Neuronal stem cell (in vitro differentiated cells): ENCODE results near the gene MYF6.

Experiments
- DNase-seq: peaks from one replicate; pipeline ENCODE4 v3.0.0-alpha.2; 2013; ENCODE audit warnings: low spot score
- H2AFZ ChIP-seq: one replicate; pipeline ENCODE4 v1.6.1; 2013; ENCODE audit warnings: mild to moderate bottlenecking, low read length, inconsistent platforms
- H2AK5ac ChIP-seq: 2 replicates; pipeline ENCODE4 v1.6.1; 2013; ENCODE audit warnings: low read depth, mild to moderate bottlenecking, inconsistent platforms, low read length, moderate library complexity, mixed read lengths
- H2BK120ac ChIP-seq: 2 replicates; pipeline ENCODE4 v1.6.1; 2013; ENCODE audit warnings: low read depth, mild to moderate bottlenecking, inconsistent platforms, low read length, moderate library complexity, mixed read lengths
- H2BK12ac ChIP-seq: one replicate; pipeline ENCODE4 v1.6.1; 2013; ENCODE audit warnings: low read length, inconsistent platforms
- H2BK15ac ChIP-seq: 2 replicates; pipeline ENCODE4 v1.6.1; 2013; ENCODE audit warnings: mild to moderate bottlenecking, low read length, inconsistent platforms, mixed read lengths
- H2BK5ac ChIP-seq: one replicate; pipeline ENCODE4 v1.6.1; 2013; ENCODE audit warnings: inconsistent platforms, mild to moderate bottlenecking, low read length, moderate library complexity
- H3K14ac ChIP-seq: one replicate; pipeline ENCODE4 v1.6.1; 2013; ENCODE audit warnings: low read length, inconsistent platforms
- H3K18ac ChIP-seq: 2 replicates; pipeline ENCODE4 v1.6.1; 2013; ENCODE audit warnings: low read length, inconsistent platforms
- H3K23ac ChIP-seq: 2 replicates; pipeline ENCODE4 v1.6.1; 2013; ENCODE audit warnings: low read depth, mild to moderate bottlenecking, mixed read lengths, low read length, inconsistent platforms; ENCODE audit not compliant: poor library complexity
- H3K27ac ChIP-seq: replicated peaks from 3 replicates; pipeline ENCODE4 v1.5.1; 2013; ENCODE audit warnings: low read length, inconsistent platforms
- H3K27me3 ChIP-seq, 3 experiments: 2 replicates each; pipeline ENCODE4 v1.6.1; 2013; ENCODE audit warnings: low read length in 3 of 3, mild to moderate bottlenecking in 2 of 3, inconsistent platforms in 1 of 3, low read depth in 1 of 3, mixed read lengths in 1 of 3, moderate library complexity in 1 of 3; ENCODE audit not compliant: control insufficient read depth in 3 of 3, insufficient read depth in 3 of 3
- H3K36me3 ChIP-seq, 2 donors: replicated peaks in 1 of 2; 2 replicates each; pipeline ENCODE4 v1.6.1; 2013; ENCODE audit warnings: low read length in 2 of 2; ENCODE audit not compliant: control insufficient read depth in 2 of 2, insufficient read depth in 2 of 2
- H3K4ac ChIP-seq: 2 replicates; pipeline ENCODE4 v1.6.1; 2013; ENCODE audit warnings: inconsistent platforms, mild to moderate bottlenecking, low read length, moderate library complexity
- H3K4me1 ChIP-seq, 2 donors: 1 replicate in 1 of 2; 2 replicates in 1 of 2; pipeline ENCODE4 v1.6.1; 2013; ENCODE audit warnings: low read length in 2 of 2, low read depth in 1 of 2; ENCODE audit not compliant: control insufficient read depth in 2 of 2, insufficient read depth in 1 of 2
- H3K4me2 ChIP-seq: one replicate; pipeline ENCODE4 v1.6.1; 2013; ENCODE audit warnings: mild to moderate bottlenecking, low read length, inconsistent platforms; ENCODE audit not compliant: insufficient read depth, poor library complexity, severe bottlenecking
- H3K4me3 ChIP-seq, 2 donors: 2 replicates each; pipeline ENCODE4 v1.5.1; 2013; ENCODE audit warnings: low read length in 2 of 2, mild to moderate bottlenecking in 2 of 2, inconsistent platforms in 1 of 2, moderate library complexity in 1 of 2
- H3K79me1 ChIP-seq: one replicate; pipeline ENCODE4 v1.6.1; 2013; ENCODE audit warnings: low read depth, mild to moderate bottlenecking, inconsistent platforms, low read length, moderate library complexity
- H3K9ac ChIP-seq: one replicate; pipeline ENCODE4 v1.6.1; 2013; ENCODE audit warnings: mild to moderate bottlenecking, low read depth, low read length, inconsistent platforms; ENCODE audit not compliant: poor library complexity
- H3K9me3 ChIP-seq, 2 donors: replicated peaks in 1 of 2; 2 replicates each; pipeline versions ENCODE3 to v1.6.1; 2013; ENCODE audit warnings: low read length in 2 of 2, mild to moderate bottlenecking in 2 of 2, inconsistent platforms in 1 of 2, low read depth in 1 of 2, mixed read lengths in 1 of 2, moderate library complexity in 1 of 2; ENCODE audit not compliant: control insufficient read depth in 2 of 2, insufficient read depth in 1 of 2
- H4K8ac ChIP-seq: one replicate; pipeline ENCODE4 v1.6.1; 2013; ENCODE audit warnings: low read depth, mild to moderate bottlenecking, inconsistent platforms, low read length, moderate library complexity
- H4K91ac ChIP-seq: one replicate; pipeline ENCODE4 v1.6.1; 2013; ENCODE audit warnings: low read length, low read depth, mild to moderate bottlenecking, inconsistent platforms; ENCODE audit not compliant: poor library complexity
- WGBS, 2 donors: extraction: QIAGEN DNeasy Blood & Tissue Kit; methylation state at CpG; one replicate each; pipeline ENCODE4 v1.1.7; 2013; ENCODE audit warnings: missing lambda C conversion rate in 2 of 2, mixed read lengths in 1 of 2; ENCODE audit not compliant: insufficient read length in 2 of 2, insufficient replicate concordance in 1 of 2; ENCODE audit errors: extremely low coverage in 2 of 2; 5-methylcytosine and 5-hydroxymethylcytosine counted together

MYF6 gene

DNA sequence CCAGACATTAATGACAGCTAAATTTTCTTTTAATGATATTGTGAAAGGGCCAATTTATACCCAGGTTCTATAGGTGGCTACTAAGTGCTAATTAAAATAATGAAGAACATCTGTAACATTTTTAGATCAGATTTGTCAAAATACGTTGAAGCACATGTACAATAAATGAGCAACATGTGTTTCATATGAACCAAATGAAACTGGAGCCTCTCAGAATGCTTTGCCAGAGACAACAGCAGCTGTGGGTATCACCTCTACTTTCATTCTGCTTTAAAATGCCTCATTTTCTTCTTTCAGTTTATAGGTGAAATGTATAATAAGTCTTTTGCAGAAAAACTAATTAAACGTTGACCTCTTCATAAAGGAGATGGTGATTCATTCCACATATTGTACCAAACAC, 26.1 kb upstream of the MYF6 start:
- Histone ChIP-seq H3K23ac (no peak overlapping the region), H3K27ac (no peak overlapping the region), H2BK120ac (no peak overlapping the region), H4K91ac (no peak overlapping the region), H2BK15ac (no peak overlapping the region), H4K8ac (no peak overlapping the region), H3K14ac (no peak overlapping the region), H3K4me3 (no peak overlapping the region), H2AFZ (no peak overlapping the region), H3K9me3 (no peaks in the 10 kb centered on the region), H2BK12ac (no peak overlapping the region), H3K79me1 (no peaks in the 10 kb centered on the region), H3K36me3 (no peaks in the 10 kb centered on the region), H3K4me1 (no peaks in the 10 kb centered on the region), H3K27me3 (no peaks in the 10 kb centered on the region), H2AK5ac (no peak overlapping the region), H3K4me2 (no peak overlapping the region), H3K4ac (no peak overlapping the region), H2BK5ac (no peak overlapping the region), H3K9ac (no peak overlapping the region), H3K18ac (no peak overlapping the region)
- no peak for DNase-seq
- WGBS, 2 donors = no CpG with 5 or more reads among the region's 2 CpGs

DNA sequence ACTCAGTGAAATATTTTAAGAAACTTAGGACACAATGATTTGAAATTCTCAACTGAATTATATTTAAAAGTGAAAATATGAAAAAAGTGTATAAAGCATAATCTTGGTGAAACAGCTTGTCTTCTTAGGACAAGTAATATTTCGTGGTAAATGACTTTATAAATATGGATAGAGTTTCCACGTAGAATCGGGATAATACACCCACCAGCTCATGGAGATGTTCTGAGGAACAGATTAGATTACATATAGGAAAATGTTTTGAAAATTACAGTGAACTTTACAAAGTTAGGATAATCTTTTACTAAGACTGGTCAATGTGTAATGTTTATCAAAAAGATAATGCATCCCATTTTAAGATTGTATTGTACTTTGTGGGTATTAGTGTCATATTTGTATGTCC, 25.6 kb upstream of the MYF6 start:
- Histone ChIP-seq H3K4me1 (no peaks in the 10 kb centered on the region), H2BK12ac (no peak overlapping the region), H3K18ac (no peak overlapping the region), H3K4me3 (no peak overlapping the region), H3K79me1 (no peaks in the 10 kb centered on the region), H3K4ac (no peak overlapping the region), H2BK15ac (no peak overlapping the region), H4K8ac (no peak overlapping the region), H3K23ac (no peak overlapping the region), H3K9me3 (no peaks in the 10 kb centered on the region), H2BK120ac (no peak overlapping the region), H3K14ac (no peak overlapping the region), H3K27ac (no peak overlapping the region), H3K36me3 (no peaks in the 10 kb centered on the region), H3K4me2 (no peak overlapping the region), H2BK5ac (no peak overlapping the region), H2AFZ (no peak overlapping the region), H4K91ac (no peak overlapping the region), H3K9ac (no peak overlapping the region), H3K27me3 (no peaks in the 10 kb centered on the region), H2AK5ac (no peak overlapping the region)
- no CpG with 5 or more reads among the region's 3 CpGs for WGBS, 2 donors
- DNase-seq = no peak

DNA sequence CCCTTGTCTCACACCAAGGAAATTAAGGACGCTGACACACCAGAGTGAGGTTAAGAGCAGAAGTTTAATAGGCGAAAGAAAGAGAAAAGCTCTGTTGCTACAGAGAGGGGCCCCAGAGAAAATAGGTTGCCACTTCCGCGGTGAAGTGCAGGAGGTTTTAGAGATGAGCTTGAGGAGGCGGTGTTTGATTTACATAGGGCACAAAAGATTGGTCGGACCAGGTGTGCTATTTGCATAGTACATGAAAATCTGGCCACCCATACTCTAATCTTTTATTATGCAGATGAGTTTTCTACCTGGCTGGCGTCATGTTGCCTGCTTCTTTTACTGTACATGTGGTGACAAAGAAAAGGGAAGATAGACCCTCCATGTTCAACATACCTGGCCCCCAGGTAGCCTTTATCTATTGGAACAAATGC, 23.3 kb upstream of the MYF6 start:
- Histone ChIP-seq H2AK5ac (no peak overlapping the region), H3K9me3 (no peaks in the 10 kb centered on the region), H4K91ac (no peak overlapping the region), H3K4me1 (no peaks in the 10 kb centered on the region), H3K14ac (no peak overlapping the region), H3K36me3 (no peaks in the 10 kb centered on the region), H3K27me3 (no peaks in the 10 kb centered on the region), H2BK120ac (no peak overlapping the region), H3K4me2 (no peak overlapping the region), H2AFZ (no peak overlapping the region), H3K4ac (no peak overlapping the region), H3K79me1 (no peaks in the 10 kb centered on the region), H2BK15ac (no peak overlapping the region), H4K8ac (no peak overlapping the region), H2BK12ac (no peak overlapping the region), H3K23ac (no peak overlapping the region), H2BK5ac (no peak overlapping the region), H3K4me3 (no peak overlapping the region), H3K9ac (no peak overlapping the region), H3K18ac (no peak overlapping the region), H3K27ac (no peak overlapping the region)
- WGBS, 2 donors = no CpG with 5 or more reads among the region's 7 CpGs
- DNase-seq = no peak

DNA sequence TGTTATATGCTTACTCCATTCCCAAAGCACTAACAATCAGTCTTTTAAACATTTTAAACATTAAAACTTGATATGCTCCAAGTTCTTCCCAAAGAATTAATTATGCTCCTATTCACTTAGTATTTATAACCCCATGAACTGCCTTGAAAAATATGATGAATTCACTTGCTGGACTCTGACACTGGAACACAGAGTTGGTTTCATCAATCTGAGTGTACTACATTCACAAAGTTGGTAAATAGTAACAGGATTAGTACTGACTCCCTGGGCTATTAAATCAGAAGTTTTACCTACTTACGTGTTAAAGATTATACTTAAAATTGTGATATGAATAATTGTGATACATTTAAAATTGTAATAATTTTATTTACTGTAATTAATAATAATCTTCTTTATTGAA, 17.3 kb upstream of the MYF6 start:
- H3K4ac ChIP-seq = no peak overlapping the region
- H2BK120ac ChIP-seq = no peak overlapping the region
- no CpG with 5 or more reads among the region's 1 CpG for WGBS, 2 donors
- H3K4me1 ChIP-seq = no peaks in the 10 kb centered on the region
- H3K18ac ChIP-seq = no peak overlapping the region
- no peak overlapping the region for H3K4me2 ChIP-seq
- no peak overlapping the region for H2BK12ac ChIP-seq
- H3K27ac ChIP-seq = no peak overlapping the region
- no peak overlapping the region for H3K4me3 ChIP-seq
- H2BK15ac ChIP-seq = no peak overlapping the region
- no peak overlapping the region for H4K91ac ChIP-seq
- H2BK5ac ChIP-seq = no peak overlapping the region
- no peak overlapping the region for H3K14ac ChIP-seq
- H3K27me3 ChIP-seq = no peaks in the 10 kb centered on the region
- H3K9me3 ChIP-seq = no peaks in the 10 kb centered on the region
- H2AFZ ChIP-seq = no peak overlapping the region
- H3K36me3 ChIP-seq = no peaks in the 10 kb centered on the region
- H3K23ac ChIP-seq = no peak overlapping the region
- no peak overlapping the region for H4K8ac ChIP-seq
- no peak overlapping the region for H2AK5ac ChIP-seq
- no peak for DNase-seq
- no peak overlapping the region for H3K9ac ChIP-seq
- no peaks in the 10 kb centered on the region for H3K79me1 ChIP-seq
